ENCODE data around the gene ART3. TPM values are rescaled to one million over a fixed set of nuclear protein-coding genes. Genes with fewer than 3 reads are reported as not detected.

Gene ART3
- total RNA-seq, 1 experiment from 2014 or later = not detected

DNA sequence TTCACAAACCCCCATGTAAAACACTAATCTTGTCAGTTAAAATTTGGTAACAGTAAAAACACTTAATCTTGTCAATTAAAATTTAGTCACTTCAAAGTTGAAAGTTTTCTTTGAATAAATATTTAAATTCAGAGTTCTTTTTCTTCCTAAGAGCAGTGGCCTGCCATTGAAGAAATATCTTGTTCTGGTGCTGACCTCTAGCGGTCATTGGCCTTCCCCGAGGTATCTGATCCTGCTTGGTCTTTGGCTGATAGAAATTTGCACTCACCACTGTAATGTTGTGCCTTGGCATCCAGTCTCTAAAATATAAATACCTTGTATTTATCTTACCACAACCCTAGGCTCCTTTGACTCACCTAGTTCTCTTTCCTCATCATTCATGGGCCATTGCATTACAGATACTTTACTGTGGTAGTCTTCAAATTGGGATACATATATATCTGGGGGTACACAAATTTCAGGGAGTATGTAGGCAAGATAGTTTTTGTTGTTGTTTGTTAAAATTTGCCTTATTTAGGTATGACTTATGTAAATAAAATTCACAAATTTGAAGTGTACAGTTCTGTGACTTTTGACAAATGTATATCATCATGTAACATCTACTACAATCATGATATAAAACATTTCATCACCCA is 6.7 kb upstream of the ART3 start:
- DNase-seq (ENCODE audit: extremely low read depth, low read depth) = peak; percentile 55

DNA sequence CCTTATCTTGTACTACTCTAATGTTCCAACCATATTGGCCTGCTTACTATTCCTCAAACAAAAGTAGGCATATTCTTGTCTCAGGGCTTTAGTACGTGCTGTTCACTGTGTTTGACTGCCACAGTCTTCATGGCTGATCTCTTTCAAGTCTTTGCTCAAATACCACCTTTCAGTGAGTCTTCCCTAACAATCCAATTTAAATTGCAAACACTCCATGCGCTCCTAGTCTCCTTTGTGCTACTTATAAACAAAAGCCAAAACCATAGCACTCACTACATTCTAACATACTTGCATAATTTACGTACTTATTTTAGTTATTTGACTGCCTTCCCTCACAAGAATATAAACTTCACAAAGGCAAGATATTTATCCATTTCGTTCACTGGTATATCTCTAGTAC is 1.7 kb upstream of the ART3 start:
- DNase-seq (ENCODE audit: extremely low read depth, low read depth) = no peak

DNA sequence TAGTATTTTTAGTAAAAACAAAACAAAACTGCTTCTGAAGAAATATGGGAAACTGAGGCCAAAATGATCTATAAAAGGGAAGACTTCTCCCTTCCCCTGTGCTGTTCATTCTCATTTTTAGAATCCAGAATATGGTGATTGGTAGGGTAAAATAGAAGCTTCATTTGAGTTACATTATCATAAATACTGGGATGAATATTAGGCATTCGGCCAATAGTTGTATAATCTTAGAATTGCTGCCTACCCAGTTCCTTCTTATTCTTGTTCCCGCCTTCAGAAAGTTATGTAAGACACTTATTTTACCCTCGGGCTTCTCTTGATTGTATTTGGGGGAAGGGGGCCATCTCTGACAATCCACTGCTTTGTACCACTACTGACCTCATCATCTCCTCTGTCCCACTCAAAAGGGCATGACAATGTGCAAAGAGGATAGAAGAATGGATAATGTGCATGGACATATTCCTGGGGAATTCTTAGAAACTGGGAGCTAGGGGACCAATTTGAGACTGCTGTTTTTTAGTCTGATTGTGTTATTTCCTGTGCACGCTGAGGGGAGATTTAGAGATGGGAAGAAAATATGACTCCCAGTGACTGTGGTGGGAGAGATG is 588 bp downstream of the ART3 start:
- no peak for DNase-seq (ENCODE audit: extremely low read depth, low read depth)

DNA sequence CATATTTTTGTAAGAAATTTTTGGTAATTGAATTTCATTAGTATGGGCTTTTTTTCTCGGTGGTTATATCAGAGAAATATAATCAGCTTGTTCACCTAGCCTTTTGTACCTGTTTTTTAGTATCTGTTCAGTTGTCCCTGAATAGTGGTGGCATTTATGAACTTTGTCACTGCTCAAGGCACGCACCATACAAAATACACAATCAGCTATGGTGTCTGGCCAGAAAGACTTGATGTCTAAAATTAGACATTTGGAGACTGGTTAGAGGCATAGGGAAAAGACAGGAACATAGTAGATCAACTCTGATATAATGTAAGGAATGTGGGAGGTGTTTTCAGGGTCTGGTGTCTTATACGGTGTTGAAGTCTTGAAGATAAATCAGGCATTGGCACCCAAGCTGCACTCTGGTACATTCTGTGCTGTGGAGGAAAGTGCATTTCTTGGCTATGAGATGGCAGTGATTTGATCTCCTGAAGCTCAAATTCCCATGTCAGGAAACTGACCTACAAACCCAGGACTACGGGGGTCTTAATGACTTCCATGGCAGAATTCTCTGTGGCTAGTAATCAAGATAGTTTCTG is 3.6 kb downstream of the ART3 start:
- DNase-seq (ENCODE audit: extremely low read depth, low read depth) = no peak

GRCh38 chr4:76083386-76083988 is 9.0 kb downstream of the ART3 start:
- no peak for DNase-seq (ENCODE audit: extremely low read depth, low read depth)

DNA sequence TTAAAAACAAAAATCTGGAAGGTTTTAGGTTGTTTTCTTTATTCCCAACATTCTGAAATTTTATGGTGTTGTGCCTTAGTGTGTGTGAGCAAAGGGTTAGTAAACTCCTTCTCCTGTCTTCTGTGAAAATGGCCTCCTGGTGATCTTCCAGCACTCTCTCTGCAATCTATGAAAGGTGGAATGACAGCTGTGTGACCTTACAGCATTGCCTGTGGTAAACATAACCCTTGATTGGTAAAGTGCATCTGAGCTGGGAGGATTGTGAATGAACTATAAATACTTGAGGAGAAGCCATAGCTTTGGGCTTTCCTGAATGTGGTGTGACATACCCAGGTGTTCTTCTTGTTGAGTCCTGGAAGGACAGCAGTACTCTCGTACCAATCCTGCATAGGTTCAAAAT is 10.0 kb downstream of the ART3 start:
- no peak for DNase-seq (ENCODE audit: extremely low read depth, low read depth)

DNA sequence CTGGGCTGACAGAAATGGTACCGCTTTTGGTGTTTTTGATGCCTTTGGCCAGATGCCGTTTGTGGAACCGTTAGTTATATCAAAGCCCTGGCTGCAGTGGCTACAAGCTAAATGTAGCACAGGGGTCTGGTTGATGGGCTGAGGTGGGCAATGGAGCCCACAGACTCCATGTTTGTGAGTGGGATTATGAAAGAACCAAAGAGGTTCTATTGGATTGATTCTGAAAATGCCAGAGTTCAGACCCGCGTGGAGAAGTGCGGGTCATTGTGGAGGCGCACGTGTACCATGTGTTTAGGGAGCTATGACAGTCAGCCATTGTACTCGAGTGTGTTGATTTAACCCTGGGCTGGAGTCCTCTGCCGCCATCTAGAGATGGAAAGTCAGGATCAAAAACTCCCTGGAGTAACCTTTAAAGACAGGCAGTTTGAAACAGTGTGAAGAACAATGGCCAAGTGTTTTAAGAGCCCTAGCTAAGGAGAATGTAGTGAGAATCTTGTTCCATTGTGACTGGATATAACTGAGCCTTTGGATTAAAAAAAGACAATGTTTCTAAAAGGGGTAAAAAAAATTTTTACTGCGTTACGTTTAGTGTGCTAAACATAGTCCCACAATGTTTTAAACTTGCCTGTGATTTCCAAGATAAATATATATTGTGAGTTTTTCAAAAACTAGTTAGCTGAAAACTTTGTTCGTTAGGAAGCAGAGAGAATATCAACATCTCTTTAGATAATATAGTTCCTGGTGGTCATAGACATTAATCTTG is 12.7 kb downstream of the ART3 start:
- DNase-seq (ENCODE audit: extremely low read depth, low read depth) = peak; percentile 59

- no peak for DNase-seq (ENCODE audit: extremely low read depth, low read depth)
These were observed 14.2 kb downstream of the ART3 start for GRCh38 chr4:76088719-76089118.

GRCh38 chr4:76090241-76090691 is 15.8 kb downstream of the ART3 start:
- DNase-seq (ENCODE audit: extremely low read depth, low read depth) = no peak

- DNase-seq (ENCODE audit: extremely low read depth, low read depth) = no peak
These were observed 16.5 kb downstream of the ART3 start for GRCh38 chr4:76091052-76091451.

GRCh38 chr4:76095568-76095967 is 21.1 kb downstream of the ART3 start:
- DNase-seq (ENCODE audit: extremely low read depth, low read depth) = no peak

DNA sequence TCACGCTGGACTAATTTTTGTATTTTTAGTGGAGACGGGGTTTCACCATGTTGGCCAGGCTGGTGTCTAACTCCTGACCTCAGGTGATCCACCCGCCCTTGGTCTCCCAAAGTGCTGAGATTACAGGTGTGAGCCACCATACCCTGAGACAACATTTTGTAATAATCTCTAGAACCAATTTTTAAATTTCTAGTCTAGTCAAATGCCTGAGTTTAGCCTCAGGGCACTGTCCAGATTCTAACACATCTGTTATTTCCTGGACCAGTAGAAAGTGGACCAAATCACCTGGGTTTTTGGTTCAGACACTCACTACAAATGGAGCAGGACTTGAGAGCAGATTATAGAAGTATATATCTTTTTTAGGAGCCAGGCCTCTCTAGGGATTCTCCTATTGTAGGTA is 21.6 kb downstream of the ART3 start:
- DNase-seq (ENCODE audit: extremely low read depth, low read depth) = no peak

- DNase-seq (ENCODE audit: extremely low read depth, low read depth) = no peak
These were observed 31.1 kb downstream of the ART3 start for GRCh38 chr4:76105652-76106051.

DNA sequence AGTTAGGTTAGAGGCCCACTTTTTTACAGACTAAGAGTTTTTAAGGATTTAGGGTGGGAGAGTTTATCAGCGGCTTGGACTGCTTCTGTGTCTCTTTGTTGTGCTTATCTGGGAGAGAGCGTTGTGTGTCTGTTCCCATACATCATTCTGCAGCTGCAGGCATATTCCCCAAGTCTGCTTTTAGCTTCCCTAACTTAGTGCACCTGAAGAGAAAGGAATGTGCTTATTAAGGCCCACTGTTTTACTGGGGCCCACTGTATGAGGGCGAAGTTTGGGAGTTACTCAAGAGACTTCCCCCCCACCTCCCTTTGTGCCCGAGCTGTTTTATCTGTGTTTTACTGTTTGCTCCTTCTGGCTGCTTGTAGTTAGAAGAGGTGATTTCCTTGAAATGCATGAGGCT is 31.9 kb downstream of the ART3 start:
- DNase-seq (ENCODE audit: extremely low read depth, low read depth) = no peak

DNA sequence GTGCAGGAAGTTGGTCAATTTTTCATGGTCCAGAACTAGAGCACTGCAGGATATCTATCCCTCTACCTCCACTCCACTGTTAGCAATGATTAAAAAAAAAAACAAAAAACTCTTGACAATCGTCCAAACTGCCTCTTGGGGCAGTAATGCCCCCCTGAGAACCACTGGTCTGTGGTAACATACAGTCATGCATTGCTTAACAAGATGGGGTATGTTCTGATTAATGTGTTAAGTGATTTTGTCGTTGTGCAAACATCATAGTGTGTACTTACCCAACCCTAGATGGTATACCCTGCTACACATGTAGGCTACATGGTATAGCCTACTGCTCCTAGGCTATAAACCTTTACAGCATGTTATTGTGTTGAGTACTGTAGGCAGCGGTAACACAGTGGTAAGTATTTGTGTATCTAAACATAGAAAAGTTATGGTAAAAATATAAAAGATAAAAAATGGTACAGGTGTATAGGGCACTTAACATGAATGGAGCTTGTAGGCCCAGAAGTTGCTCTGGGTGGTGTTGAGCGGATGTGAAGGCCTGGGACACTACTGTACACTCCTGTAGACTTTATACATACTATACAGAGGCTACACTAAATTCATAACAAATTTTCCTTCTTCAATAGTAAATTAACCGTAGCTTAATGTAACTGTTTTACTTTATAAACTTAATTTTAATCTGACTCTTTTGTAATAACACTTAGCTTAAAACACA is 34.1 kb downstream of the ART3 start:
- no peak for DNase-seq (ENCODE audit: extremely low read depth, low read depth)

GRCh38 chr4:76116821-76117220 is 42.3 kb downstream of the ART3 start:
- DNase-seq (ENCODE audit: extremely low read depth, low read depth) = no peak

DNA sequence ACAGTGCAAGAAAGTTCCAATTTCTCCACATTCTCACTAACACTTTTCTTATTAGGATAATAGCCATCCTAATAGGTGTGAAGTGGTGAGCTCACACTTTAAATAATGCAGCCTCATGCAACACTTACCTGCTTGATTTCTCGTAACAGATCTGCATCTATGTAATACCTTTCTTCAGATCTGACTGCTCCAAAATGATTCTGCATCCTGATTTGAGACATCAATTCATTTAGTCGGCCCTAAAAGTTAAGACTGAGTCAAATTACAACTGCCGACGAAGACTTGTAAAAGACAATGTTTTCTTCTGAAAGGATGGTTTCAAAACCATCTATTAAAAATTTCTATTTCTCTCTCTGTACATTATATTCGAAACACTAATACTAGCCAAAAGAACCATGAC is 43.0 kb downstream of the ART3 start:
- no peak for DNase-seq (ENCODE audit: extremely low read depth, low read depth)

DNA sequence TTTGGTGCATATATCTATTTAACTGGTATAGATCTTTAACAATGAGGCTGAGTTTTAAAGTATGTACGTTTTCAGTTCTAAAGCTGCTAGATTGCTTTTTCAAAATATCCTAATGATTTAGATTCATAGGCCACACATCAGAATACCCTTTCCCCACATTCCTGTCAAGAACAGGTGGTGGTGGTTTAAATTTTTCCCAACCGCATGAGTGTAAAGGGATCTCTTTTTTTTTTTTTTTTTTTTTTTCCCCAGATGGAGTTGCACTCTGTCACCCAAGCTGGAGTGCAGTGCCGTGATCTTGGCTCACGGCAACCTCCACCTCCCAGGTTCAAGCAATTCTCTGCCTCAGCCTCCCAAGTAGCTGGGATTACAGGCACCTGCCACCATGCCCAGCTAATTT is 45.7 kb downstream of the ART3 start:
- no peak for DNase-seq (ENCODE audit: extremely low read depth, low read depth)

- no peak for DNase-seq (ENCODE audit: extremely low read depth, low read depth)
These were observed 51.3 kb downstream of the ART3 start for GRCh38 chr4:76125816-76126215.

- DNase-seq (ENCODE audit: extremely low read depth, low read depth) = no peak
These were observed 53.2 kb downstream of the ART3 start for GRCh38 chr4:76127754-76128153.

DNA sequence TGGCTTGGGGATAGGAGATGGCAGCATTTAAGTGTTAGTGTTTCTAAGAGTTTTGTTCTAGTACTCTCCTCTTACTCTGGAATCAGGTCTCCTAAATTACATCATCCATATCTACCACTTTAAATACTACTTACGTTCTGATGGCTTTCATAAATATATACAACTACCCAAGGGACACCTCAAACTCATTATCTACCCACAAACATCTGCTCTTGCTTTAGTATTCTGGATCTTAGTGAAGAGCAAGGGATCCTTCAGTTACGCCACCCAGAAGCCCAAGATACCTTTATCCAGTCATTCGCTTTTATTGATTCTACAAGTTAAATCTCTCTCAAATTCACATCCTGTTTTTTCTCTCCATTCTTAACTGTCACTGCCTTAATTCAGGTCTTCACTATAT is 66.7 kb downstream of the ART3 start:
- DNase-seq (ENCODE audit: extremely low read depth, low read depth) = no peak

Data from NCI-H460 (cell line).